NCI-H526 treated with DMSO at 0.1 percent for 48 hours (cell line): ENCODE data around the gene CNTN4.
A peak's percentile ranks its signal among the peaks of the same experiment; 100 is the strongest.

Source experiments
- DNase-seq: peaks from one replicate; lab custom pipeline; 2025; lab: John Stamatoyannopoulos, UW

Gene CNTN4

GRCh38 chr3:2392981-2393380, 294.3 kb downstream of the CNTN4 start:
- no peak for DNase-seq

- DNase-seq: no peak
These were observed 316.4 kb downstream of the CNTN4 start for GRCh38 chr3:2415083-2415482.

- DNase-seq: no peak
These were observed 322.3 kb downstream of the CNTN4 start for GRCh38 chr3:2420919-2421318.

GRCh38 chr3:2423143-2423542, 324.5 kb downstream of the CNTN4 start:
- no peak for DNase-seq

- DNase-seq: no peak
These were observed 342.9 kb downstream of the CNTN4 start for GRCh38 chr3:2441558-2441957.

GRCh38 chr3:2446146-2446545, 347.5 kb downstream of the CNTN4 start:
- DNase-seq: peak; percentile 24

GRCh38 chr3:2452249-2452648, 353.6 kb downstream of the CNTN4 start:
- DNase-seq: peak; percentile 10

GRCh38 chr3:2454865-2455264, 356.2 kb downstream of the CNTN4 start:
- no peak for DNase-seq

GRCh38 chr3:2456788-2457187, 358.1 kb downstream of the CNTN4 start:
- no peak for DNase-seq

- no peak for DNase-seq
These were observed 360.1 kb downstream of the CNTN4 start for GRCh38 chr3:2458816-2459215.

GRCh38 chr3:2465842-2466241, 367.2 kb downstream of the CNTN4 start:
- no peak for DNase-seq

- no peak for DNase-seq
These were observed 370.1 kb downstream of the CNTN4 start for GRCh38 chr3:2468816-2469215.

- no peak for DNase-seq
These were observed 378.3 kb downstream of the CNTN4 start for GRCh38 chr3:2476996-2477395.

GRCh38 chr3:2477620-2478019, 379.0 kb downstream of the CNTN4 start:
- DNase-seq: no peak

GRCh38 chr3:2484162-2485026, 385.7 kb downstream of the CNTN4 start:
- no peak for DNase-seq

GRCh38 chr3:2485027-2485375, 386.3 kb downstream of the CNTN4 start:
- no peak for DNase-seq

GRCh38 chr3:2495746-2496145, 397.1 kb downstream of the CNTN4 start:
- no peak for DNase-seq

- no peak for DNase-seq
These were observed 406.2 kb downstream of the CNTN4 start for GRCh38 chr3:2504912-2505311.

GRCh38 chr3:2506776-2507175, 408.1 kb downstream of the CNTN4 start:
- DNase-seq: no peak

- peak; percentile 96 for DNase-seq
These were observed 412.0 kb downstream of the CNTN4 start for GRCh38 chr3:2510591-2511145.

GRCh38 chr3:2511356-2511755, 412.7 kb downstream of the CNTN4 start:
- peak; percentile 81 for DNase-seq

- DNase-seq: no peak
These were observed 414.2 kb downstream of the CNTN4 start for GRCh38 chr3:2512881-2513280.

GRCh38 chr3:2513986-2514385, 415.3 kb downstream of the CNTN4 start:
- no peak for DNase-seq
